Limb (tissue), 2 donors: ENCODE measurements around the gene TRPM2.
"Not testable (repeated sequence)": the region's sequence is repeated elsewhere in the genome, so short reads cannot be mapped to it uniquely, and the experiment has no call there.

Experiments used
- DNase-seq, 2 donors: peaks; one replicate each; pipeline ENCODE4 v3.0.0-alpha.2; 2016; ENCODE audit errors: extremely low spot score in 2 of 2

TRPM2 gene

DNA sequence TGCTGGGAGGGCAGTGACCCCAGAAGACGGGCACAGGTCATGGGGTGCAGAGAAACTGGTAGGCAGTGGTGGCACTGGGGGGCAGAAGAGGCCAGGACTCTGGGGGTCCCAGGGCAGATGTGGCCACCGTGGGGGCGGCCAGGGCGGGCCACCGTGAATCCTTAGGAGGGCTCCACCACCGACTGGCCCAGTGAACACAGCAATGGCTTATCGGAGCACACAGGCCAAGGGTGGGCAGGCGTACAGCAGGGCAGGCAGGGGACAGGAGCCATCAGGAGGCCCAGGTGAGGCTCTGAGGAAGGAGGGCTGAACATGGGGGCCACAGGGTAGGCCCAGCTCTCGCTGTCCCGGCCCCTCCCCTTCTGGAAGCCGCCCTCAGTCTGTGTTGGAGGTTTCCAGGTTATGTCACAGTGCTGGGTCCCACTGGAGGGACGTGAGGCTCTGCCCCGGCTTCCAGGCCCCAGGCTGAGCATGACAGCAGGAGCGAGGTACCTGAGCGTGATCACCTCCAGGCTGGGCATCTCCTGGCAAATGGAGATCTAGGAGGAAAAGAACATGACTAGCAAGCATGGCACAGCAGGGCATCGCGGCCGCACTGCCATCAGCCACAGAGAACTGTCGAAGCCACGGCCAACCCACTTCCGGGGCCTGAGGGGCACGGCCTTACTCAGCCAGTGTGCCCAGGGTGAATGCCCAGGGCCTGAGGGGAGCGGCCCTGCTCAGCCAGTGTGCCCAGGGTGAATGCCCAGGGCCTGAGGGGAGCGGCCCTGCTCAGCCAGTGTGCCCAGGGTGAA lies 18.0 kb upstream of the TRPM2 start:
- DNase-seq: no peak

- DNase-seq: no peak
Observed at GRCh38 chr21:44337449-44337848, 16.0 kb upstream of the TRPM2 start.

DNA sequence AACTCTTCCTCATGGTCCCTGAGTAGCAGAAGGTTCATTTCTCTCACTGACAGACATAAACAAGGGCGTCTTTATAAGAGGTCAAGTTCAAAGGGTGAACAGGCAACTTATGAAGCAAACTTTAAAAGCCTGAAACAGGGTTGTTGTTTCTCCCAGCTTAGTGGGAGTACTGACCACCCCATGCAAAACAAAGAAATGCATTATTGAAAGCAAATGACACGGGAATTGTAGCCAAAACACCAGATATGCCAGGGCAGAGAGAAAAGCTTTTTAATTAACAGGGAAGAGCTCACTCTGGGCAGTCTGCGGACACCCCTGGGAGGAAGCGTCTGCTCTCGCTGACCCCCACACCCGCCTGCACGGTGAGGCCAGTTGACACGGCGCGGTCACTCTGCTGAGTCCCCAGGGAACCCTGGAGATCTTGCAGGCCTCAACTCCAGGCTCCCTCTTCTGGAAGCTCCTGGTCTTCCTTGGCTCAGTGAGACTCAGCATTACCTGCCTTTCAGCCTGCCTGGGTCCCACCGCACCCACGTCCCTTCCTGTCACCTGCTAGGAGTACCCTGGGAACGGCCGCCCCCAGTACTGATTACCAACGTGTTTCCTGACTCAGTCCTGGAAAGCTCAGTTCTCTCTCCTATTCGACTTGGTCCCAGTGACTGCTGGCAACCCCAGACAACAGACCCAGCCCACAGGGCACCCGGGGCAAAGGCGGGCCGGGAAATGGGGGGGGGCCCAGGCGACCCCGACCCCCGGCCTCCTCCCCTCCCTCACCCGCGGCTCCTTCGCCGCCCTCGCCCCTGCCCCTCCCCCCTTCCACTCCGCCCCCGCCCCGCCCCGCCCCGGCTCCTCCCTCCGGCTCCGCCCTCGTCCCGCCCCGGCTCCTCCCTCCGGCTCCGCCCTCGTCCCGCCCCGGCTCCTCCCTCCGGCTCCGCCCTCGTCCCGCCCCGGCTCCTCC lies 15.2 kb upstream of the TRPM2 start:
- DNase-seq: peak; percentile 36 to 82

DNA sequence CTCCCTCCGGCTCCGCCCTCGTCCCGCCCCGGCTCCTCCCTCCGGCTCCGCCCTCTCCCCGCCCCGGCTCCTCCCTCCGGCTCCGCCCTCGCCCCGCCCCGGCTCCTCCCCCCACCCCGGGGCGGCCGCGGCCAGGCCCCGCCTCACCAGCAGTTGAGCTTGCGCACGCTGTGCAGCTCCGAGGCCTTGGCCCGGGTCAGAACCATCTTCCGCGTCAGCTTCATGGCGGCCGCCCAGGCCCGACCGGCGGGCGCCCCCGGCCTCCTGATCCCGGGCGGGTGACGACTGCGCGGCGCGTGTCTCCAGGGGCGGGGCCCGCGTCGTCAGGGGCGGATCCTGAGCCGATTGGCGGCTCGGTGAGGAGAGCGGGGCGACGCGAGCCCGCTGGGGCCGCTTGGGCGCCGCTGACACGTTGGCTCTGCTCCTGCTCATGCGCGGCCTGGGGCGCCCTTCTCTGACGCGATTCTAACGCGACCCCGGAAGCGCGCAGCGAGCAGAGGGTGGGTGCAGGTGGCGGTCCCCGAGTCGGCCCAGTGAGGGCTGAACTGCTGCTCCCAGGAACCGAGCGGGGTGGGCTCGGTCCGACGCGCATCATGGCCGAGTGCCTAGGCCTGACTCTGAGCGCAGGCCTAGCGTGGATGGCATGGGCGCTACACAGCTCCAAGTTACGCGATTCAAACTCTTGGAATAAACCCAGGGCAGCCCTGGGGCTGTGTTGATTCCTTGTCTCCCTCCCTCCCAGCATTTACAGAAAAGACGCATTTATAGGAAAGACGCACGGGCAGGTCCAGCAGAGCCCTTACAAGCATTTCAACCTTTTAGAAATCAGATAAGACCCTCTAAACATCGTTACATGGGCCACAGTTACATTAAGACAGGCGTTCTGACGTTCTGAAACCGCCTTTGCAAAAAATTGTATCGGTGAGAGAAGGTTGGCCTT lies 14.2 kb upstream of the TRPM2 start, which contains the start of gene CFAP410:
Gene CFAP410 (minus strand): TSS at position 420 of the 940 bp plus-strand sequence. CDS start 196 bp downstream, at position 224.
- DNase-seq: peak; percentile 93 to 98

GRCh38 chr21:44341726-44342458 lies 11.5 kb upstream of the TRPM2 start:
- not testable (repeated sequence) for DNase-seq

DNA sequence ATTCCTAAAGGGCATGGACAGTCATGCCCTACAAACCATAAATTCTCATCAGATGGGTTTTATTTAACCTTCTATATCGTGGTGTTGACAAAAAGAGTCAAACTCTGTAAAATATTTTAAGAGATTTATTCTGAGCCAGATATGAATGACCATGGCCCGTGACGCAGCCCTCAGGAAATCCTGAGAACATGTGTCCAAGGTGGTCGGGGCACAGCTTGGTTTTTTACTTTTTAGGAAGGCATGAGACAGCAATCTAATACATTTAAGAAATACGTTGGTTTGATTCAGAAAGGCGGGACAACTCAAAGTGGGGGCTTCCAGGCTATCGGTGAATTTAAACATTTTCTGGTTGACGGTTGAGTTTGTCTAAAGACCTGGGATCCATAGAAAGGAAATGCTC lies 10.4 kb upstream of the TRPM2 start:
- not testable (repeated sequence) for DNase-seq

- DNase-seq: no peak
Observed at GRCh38 chr21:44344541-44345183, 8.8 kb upstream of the TRPM2 start.

- no peak for DNase-seq
Observed at GRCh38 chr21:44345495-44345894, 7.9 kb upstream of the TRPM2 start.

DNA sequence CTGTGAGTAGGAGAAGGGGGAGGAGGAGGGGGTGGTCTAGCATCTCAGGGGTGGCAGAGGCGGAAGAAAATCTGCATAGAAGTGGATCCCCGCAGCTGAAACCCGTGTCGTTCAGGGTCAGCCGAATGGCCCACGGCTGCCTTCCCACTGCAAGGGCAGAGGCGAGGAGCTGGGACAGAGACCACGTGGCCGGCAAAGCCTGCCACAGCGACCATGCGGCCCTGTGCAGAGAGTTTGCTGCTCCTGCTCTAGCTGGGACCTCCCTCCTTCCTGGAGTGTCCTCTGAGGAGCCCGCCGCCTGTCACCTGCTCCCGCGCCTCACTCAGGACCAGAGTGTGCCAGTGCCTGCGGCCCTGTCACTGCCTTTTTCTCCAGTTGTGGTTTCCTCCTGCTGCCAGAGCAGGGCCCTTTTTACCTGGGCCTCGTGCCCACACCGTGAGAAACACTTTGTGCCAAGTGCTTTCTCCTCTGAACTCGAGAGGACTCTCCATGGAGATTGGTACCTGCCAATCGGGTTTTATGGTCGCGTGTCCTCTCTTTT lies 5.4 kb upstream of the TRPM2 start:
- DNase-seq: peak in 1 of 2 donors; percentile 22

DNA sequence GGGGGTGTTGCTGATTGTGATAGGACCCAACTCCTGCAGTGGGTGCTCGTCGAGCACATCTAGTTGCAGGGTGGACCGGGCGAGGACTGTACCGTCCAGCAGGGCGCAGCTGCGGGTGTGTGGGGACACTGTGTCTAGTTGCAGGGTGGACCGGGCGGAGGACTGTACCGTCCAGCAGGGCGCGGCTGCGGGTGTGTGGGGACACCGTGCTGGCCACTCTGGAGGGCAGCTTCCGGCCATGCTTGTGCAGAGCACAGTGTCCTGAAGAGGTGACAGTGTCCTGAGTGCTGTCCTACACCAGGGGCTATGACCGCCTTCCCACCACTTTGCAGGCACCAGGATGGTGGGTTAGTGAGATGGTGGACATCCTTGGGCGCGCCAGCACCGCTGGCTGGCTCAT lies 4.6 kb upstream of the TRPM2 start:
- peak in 1 of 2 donors; percentile 28 for DNase-seq

DNA sequence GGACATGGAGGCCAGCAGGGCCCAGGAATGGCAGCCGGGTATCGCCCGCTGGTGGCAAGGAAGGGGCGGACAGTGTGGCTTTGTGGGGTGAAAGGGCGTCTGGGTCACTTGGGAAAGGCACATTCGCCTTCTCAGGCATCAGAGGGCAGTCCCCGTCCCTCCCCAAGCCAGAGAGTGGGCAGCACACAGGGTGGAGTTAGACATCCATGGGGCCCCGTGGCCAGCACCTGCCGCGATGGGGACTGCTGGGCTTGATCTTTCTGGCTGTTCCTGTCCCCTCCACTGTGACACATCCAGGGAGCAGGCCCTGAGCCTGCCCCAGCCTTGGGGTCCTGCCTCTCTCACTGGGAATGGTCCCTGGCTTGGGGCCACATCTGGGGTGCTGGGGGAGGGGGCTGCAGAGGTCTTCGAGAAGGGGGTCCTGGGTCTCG lies 4.0 kb upstream of the TRPM2 start:
- peak in 1 of 2 donors; percentile 39 for DNase-seq

- peak in 1 of 2 donors; percentile 23 for DNase-seq
Observed at GRCh38 chr21:44349847-44350772, 3.3 kb upstream of the TRPM2 start.

GRCh38 chr21:44350773-44351481 lies 2.5 kb upstream of the TRPM2 start:
- peak in 1 of 2 donors; percentile 28 for DNase-seq

DNA sequence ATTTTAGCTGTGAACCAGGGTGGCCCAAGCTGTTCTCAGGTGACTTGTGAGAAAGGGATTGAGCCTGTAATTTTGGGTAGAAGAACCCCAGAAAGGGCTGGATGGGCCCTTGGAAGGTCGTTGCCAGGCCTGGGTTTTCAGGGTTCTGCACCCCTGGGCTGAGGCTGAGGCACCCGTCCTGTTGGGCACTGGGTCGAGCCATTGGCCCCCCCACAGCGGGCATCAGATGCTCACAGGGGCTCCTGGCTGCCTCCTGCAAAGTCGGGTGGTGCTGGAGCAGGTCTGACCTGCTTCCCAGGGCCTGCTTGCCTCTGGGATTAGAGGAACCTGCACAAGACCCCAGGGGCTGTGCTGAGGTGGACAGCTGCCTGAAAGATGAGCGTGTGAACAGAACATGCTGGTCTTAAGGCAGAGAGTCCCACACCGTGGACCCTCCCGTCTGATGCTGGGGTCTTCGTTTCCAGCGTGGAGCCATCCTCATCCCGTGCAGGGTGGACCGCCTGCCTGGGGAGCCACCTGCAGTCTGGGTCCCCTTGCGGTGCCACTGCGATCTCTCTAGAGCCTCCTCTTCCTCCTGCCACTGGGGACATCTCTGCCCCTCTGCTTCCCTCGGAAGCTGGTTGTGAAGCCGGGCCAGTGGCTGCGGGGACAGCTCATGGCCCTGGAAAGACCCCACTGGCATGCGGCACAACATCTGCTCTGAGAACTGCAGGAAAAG lies 1.7 kb upstream of the TRPM2 start:
- DNase-seq: peak in 1 of 2 donors; percentile 25

DNA sequence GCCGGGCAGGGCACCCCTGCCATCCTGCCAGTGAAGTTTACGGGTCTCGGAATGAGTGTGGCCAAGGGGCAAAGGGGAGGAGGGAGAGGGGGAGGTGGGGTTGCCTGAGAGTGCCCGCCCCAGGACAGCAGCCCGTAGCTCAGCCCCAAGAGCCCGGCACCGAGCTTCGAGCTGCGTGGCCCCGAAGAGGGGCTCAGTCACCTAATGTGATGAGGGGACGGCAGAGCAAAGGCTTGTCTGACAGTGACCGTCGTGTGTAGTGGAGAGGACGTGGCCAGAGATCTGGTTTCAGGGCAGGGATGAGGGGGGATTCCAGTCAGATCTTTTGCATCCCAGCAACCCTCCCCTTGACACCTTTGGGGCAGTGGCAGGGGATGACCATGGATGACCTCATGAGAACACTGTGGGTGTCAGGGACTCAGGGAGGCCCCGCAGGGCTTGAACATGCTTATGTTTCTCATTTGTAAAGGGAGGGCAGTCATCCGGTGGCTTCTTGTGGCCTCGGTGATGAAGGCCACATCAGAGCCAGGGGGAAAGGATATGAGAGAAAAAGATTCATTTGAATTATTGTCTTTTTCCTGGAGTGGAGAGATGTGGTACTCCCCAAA lies 1.1 kb upstream of the TRPM2 start:
- DNase-seq: peak in 1 of 2 donors; percentile 17

- peak in 1 of 2 donors; percentile 32 for DNase-seq
Observed at GRCh38 chr21:44354001-44354405, 582 bp downstream of the TRPM2 start.
